IPS-20b (cell line): ENCODE results near the gene SRM.
"Not testable (repeated sequence)": the region's sequence is repeated elsewhere in the genome, so short reads cannot be mapped to it uniquely, and the experiment has no call there.

Experiments
- H3K27ac ChIP-seq: one replicate; pipeline ENCODE4 v1.5.1; 2013; ENCODE audit warnings: low read length
- H3K27me3 ChIP-seq: 2 replicates; pipeline ENCODE4 v1.6.1; 2013; ENCODE audit warnings: mild to moderate bottlenecking, low read length, inconsistent platforms; ENCODE audit not compliant: insufficient read depth
- H3K36me3 ChIP-seq: 2 replicates; pipeline ENCODE4 v1.6.1; 2013; ENCODE audit warnings: low read depth, mild to moderate bottlenecking, inconsistent platforms, low read length, moderate library complexity; ENCODE audit not compliant: insufficient read depth
- H3K4me1 ChIP-seq: 2 replicates; pipeline ENCODE4 v1.6.1; 2013; ENCODE audit warnings: mild to moderate bottlenecking, control low read depth, inconsistent platforms, low read length, moderate library complexity; ENCODE audit not compliant: insufficient read depth
- H3K4me3 ChIP-seq: 2 replicates; pipeline ENCODE4 v1.5.1; 2013; ENCODE audit warnings: mild to moderate bottlenecking, low read length, inconsistent platforms
- H3K9ac ChIP-seq: 2 replicates; pipeline ENCODE4 v1.6.1; 2013; ENCODE audit warnings: low read depth, mild to moderate bottlenecking, inconsistent platforms, low read length, moderate library complexity
- H3K9me3 ChIP-seq: 2 replicates; pipeline ENCODE4 v1.6.1; 2013; ENCODE audit warnings: mild to moderate bottlenecking, low read depth, low read length, inconsistent platforms; ENCODE audit not compliant: insufficient read depth

SRM gene

GRCh38 chr1:11042065-11042464, 17.8 kb downstream of the SRM start:
- Histone ChIP-seq H3K9me3 (peaks cover 3% of the 10 kb centered on the region; the same call in 1 of the 2 replicates), H3K36me3 (no peaks in the 10 kb centered on the region), H3K4me3 (no peak overlapping the region), H3K4me1 (no peaks in the 10 kb centered on the region), H3K27me3 (peaks cover 12% of the 10 kb centered on the region; the same call in 1 of the 2 replicates), H3K27ac (no peak overlapping the region), H3K9ac (no peak overlapping the region)

GRCh38 chr1:11041048-11041447, 18.8 kb downstream of the SRM start:
- Histone ChIP-seq H3K4me1 (no peaks in the 10 kb centered on the region), H3K27me3 (peaks cover 12% of the 10 kb centered on the region; the same call in 1 of the 2 replicates), H3K9me3 (peaks cover 3% of the 10 kb centered on the region; the same call in 1 of the 2 replicates), H3K27ac (no peak overlapping the region), H3K4me3 (no peak overlapping the region), H3K36me3 (no peaks in the 10 kb centered on the region), H3K9ac (no peak overlapping the region)

GRCh38 chr1:11040105-11040429, 19.8 kb downstream of the SRM start:
- not testable (repeated sequence) for H3K4me3 ChIP-seq, H3K4me1 ChIP-seq, H3K36me3 ChIP-seq, H3K27ac ChIP-seq, H3K9me3 ChIP-seq, H3K9ac ChIP-seq
- H3K27me3 ChIP-seq = peaks cover 12% of the 10 kb centered on the region; the same call in 1 of the 2 replicates

DNA sequence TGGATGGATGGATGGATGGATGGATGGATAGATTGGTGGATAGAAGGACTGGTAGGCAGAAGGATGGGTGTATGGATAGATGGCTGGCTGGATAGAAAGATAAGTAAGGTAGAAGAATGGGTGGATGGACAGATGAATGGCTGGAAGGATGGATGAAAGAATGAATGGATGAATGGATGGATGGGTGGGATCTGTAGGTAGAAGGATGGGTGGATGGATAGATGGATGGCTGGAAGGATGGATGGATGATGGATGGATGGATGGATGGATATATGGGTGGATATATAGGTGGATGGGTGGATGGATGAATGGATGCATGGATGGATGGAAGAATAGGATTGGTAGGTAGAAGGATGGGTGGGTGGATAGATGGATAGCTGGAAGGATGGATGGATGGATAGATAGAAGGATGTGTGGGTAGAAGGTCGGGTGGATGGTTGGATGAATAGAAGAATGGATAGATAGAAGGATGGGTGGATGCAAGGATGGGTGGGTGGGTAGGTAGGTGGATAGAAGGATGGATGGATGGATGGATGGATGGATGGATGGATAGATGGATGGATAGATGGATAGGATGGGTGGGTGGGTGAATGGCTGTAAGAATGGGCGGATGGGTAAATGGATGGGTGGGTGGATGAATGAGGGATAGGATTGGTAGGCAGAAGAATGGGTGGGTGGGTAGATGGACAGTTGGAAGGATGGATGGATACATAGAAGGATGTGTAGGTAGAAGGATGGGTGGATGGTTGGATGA, 20.3 kb downstream of the SRM start:
- H3K4me1 ChIP-seq = no peaks in the 10 kb centered on the region
- no peak overlapping the region for H3K4me3 ChIP-seq
- no peaks in the 10 kb centered on the region for H3K36me3 ChIP-seq
- peaks cover 12% of the 10 kb centered on the region; the same call in 1 of the 2 replicates for H3K27me3 ChIP-seq
- no peak overlapping the region for H3K27ac ChIP-seq
- H3K9me3 ChIP-seq = peaks cover 3% of the 10 kb centered on the region; the same call in 1 of the 2 replicates
- no peak overlapping the region for H3K9ac ChIP-seq

- Histone ChIP-seq H3K4me3 (no peak overlapping the region), H3K27me3 (peaks cover 12% of the 10 kb centered on the region; the same call in 1 of the 2 replicates), H3K4me1 (no peaks in the 10 kb centered on the region), H3K9me3 (peaks cover 3% of the 10 kb centered on the region; the same call in 1 of the 2 replicates), H3K27ac (no peak overlapping the region), H3K36me3 (no peaks in the 10 kb centered on the region), H3K9ac (no peak overlapping the region)
Observed at GRCh38 chr1:11037740-11038182, 22.1 kb downstream of the SRM start.

DNA sequence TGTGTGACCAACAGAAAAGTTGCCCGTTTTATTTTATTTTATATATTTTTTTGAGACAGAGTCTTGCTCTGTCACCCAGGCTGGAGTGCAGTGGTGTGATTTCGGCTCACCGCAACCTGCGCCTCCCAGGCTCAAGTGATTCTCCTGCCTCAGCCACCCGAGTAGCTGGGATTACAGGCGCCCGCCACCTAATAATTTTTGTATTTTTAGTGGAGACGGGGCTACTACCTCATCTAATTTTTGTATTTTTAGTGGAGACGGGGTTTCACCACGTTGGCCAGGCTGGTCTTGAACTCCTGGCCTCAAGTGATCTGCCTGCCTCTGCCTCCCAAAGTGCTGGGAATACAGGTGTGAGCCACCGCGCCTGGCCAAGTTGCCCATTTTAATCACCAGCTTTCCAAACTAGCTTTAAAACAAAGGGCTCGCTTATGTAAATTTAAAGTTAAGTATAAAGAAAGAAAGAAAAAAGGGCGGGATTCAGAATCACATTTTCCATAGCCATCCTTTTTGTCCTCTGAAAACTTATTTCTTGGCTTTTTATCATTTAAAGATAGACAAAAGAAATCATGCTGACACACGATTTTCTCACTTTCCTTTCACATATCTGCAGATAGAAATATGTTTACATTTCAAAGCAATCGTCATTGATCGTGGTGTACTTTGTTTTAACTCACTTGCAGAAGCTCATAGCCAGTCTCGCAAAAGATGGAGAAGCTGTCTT, 22.6 kb downstream of the SRM start:
- H3K4me1 ChIP-seq, H3K9ac ChIP-seq: not testable (repeated sequence)
- peaks cover 12% of the 10 kb centered on the region; the same call in 1 of the 2 replicates for H3K27me3 ChIP-seq

DNA sequence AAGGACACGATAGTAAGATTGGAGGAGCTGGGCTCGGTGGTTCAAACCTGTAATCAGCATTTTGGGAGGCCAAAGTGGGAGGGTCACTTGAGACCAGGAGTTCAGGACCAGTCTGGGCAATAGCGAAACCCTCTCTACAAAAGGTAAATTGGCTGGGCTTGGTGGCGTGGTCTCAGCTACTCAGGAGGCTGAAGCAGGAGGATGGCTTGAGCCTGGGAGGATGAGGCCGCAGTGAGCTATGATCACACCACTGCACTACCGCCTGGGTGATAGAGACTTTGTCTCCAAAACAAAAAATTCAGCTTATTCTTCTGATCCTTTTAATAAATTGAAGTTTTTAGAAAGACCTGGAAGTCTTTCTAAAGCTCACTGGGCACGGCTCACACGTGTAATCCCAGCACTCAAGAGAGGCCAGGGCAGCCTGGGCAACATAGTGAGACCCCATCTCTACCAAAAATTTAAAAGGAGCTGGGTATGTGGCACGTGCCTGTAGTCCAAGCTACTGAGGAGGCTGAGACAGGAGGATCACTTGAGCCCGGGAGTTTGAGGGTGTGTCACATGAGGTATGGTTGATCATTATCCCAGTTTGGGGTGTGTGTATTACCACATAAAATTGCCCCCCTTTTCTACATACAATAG, 28.1 kb downstream of the SRM start:
- Histone ChIP-seq H3K27me3 (no peaks in the 10 kb centered on the region), H3K4me1 (no peaks in the 10 kb centered on the region), H3K9ac (no peak overlapping the region), H3K36me3 (peaks cover 20% of the 10 kb centered on the region; the same call in 1 of the 2 replicates), H3K4me3 (no peak overlapping the region), H3K27ac (no peak overlapping the region), H3K9me3 (no peaks in the 10 kb centered on the region)

More for the DNA sequence above, 22.6 kb downstream of the SRM start:
- not testable (repeated sequence) for H3K36me3 ChIP-seq, H3K9me3 ChIP-seq, H3K27ac ChIP-seq, H3K4me3 ChIP-seq

DNA sequence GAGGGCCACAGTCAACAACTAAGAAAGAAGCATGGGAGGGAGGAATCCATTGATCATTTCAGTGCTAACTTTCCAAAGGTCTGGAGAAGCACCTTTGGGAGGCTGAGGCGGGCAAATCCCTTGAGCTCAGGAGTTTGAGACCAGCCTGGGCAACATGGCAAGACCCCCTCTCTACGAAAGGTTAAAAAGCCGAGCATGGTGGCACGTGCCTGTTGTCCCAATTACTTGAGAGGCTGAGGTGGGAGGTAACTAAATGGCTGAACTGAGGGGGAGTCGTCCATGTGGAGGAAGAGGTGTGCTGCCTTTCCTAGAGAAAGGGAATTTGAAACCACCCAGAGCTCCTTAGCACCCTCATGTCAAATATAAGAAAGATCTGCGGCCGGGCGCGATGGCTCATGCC, 29.0 kb downstream of the SRM start:
- Histone ChIP-seq H3K9ac (no peak overlapping the region), H3K4me3 (no peak overlapping the region), H3K27ac (no peak overlapping the region), H3K4me1 (no peaks in the 10 kb centered on the region), H3K9me3 (no peaks in the 10 kb centered on the region), H3K36me3 (peaks cover 29% of the 10 kb centered on the region), H3K27me3 (no peaks in the 10 kb centered on the region)

- H3K4me3 ChIP-seq = no peak overlapping the region
Observed at GRCh38 chr1:11028018-11028417, 31.8 kb downstream of the SRM start.

DNA sequence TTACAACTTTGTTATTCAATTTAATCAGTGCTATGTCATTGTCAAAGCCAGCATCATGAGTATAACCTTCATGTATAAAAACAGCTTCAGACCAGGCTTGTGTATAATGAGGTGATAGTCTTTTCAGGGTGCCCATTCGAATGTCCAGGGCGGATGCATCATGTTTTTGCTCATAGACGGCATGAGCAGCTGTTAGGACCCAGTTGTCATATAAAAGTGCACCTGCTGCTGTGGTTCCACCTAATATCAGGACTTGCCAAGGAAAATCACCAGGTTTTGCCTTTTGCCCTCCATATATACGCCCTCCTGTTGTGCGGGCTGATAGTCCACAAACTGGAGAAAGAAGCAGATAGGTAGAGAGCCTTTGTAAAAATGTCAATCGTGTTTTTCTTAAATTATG, 32.5 kb downstream of the SRM start:
- Histone ChIP-seq H3K36me3 (peaks cover 64% of the 10 kb centered on the region), H3K9me3 (no peaks in the 10 kb centered on the region), H3K4me3 (no peak overlapping the region), H3K27ac (no peak overlapping the region), H3K9ac (no peak overlapping the region), H3K27me3 (no peaks in the 10 kb centered on the region), H3K4me1 (no peaks in the 10 kb centered on the region)

More at GRCh38 chr1:11028018-11028417, 31.8 kb downstream of the SRM start:
- peaks cover 57% of the 10 kb centered on the region for H3K36me3 ChIP-seq
- no peak overlapping the region for H3K9ac ChIP-seq
- no peaks in the 10 kb centered on the region for H3K9me3 ChIP-seq
- no peak overlapping the region for H3K27ac ChIP-seq
- H3K27me3 ChIP-seq = no peaks in the 10 kb centered on the region
- no peaks in the 10 kb centered on the region for H3K4me1 ChIP-seq

- H3K27me3 ChIP-seq = no peaks in the 10 kb centered on the region
- no peak overlapping the region for H3K27ac ChIP-seq
- H3K4me1 ChIP-seq = no peaks in the 10 kb centered on the region
- H3K36me3 ChIP-seq = peaks cover 68% of the 10 kb centered on the region
- no peaks in the 10 kb centered on the region for H3K9me3 ChIP-seq
- no peak overlapping the region for H3K4me3 ChIP-seq
- H3K9ac ChIP-seq = no peak overlapping the region
Observed at GRCh38 chr1:11026903-11027302, 32.9 kb downstream of the SRM start.
